WTC11 (cell line): Measurements from ENCODE around the gene CAMK1G. TPM values are rescaled to one million over a fixed set of nuclear protein-coding genes. Genes with fewer than 3 reads are reported as not detected.

Source experiments
- ATAC-seq: fragments of 200-7000 bp; cut with Tn5 transposase; 2 replicates; pipeline ENCODE4 v1.10.0; 2021; ENCODE audit warnings: mild to moderate bottlenecking, moderate library complexity
- CTCF ChIA-PET: fragments of 300-600 bp; sonication (Branson Sonifier 250); formaldehyde crosslinking; loops from one replicate; lab custom pipeline; 2021; ENCODE audit warnings: antibody characterized with exemption; lab: Charles Lee
- POLR2A ChIA-PET: fragments of 350-600 bp; sonication (Branson Sonifier 250); formaldehyde crosslinking; loops from one replicate; lab custom pipeline; 2021; ENCODE audit warnings: antibody characterized with exemption; lab: Charles Lee
- DNase-seq: peaks from one replicate; pipeline ENCODE4 v3.0.0; 2021; ENCODE audit warnings: low spot score
- H3K27ac Mint-ChIP-seq: 2 replicates; pipeline ENCODE4 v1.8.0; 2021; ENCODE audit warnings: mixed read lengths
- H3K27me3 Mint-ChIP-seq: 2 replicates; pipeline ENCODE4 v1.8.0; 2021; ENCODE audit warnings: low read depth, mild to moderate bottlenecking, moderate library complexity, mixed read lengths
- H3K36me3 Mint-ChIP-seq: 2 replicates; pipeline ENCODE4 v1.8.0; 2021; ENCODE audit warnings: mixed read lengths
- H3K4me1 Mint-ChIP-seq: 2 replicates; pipeline ENCODE4 v1.8.0; 2022; ENCODE audit warnings: mixed read lengths
- H3K4me3 Mint-ChIP-seq: 2 replicates; pipeline ENCODE4 v1.8.0; 2021; ENCODE audit warnings: mild to moderate bottlenecking, moderate library complexity, mixed read lengths
- H3K9me3 Mint-ChIP-seq: 2 replicates; pipeline ENCODE4 v1.8.0; 2021; ENCODE audit warnings: mixed read lengths
- CBFB ChIP-seq: sonication (generic); formaldehyde crosslinking; IDR thresholded peaks from 2 replicates; pipeline ENCODE4 v1.8.1; 2022; ENCODE audit warnings: mild to moderate bottlenecking, low read depth, missing genetic modification reagents
- CREM ChIP-seq: sonication (generic); formaldehyde crosslinking; IDR thresholded peaks from 2 replicates; pipeline ENCODE4 v1.8.1; 2022; ENCODE audit warnings: mild to moderate bottlenecking, missing genetic modification reagents, moderate library complexity
- ELF4 ChIP-seq: sonication (generic); formaldehyde crosslinking; IDR thresholded peaks from 2 replicates; pipeline ENCODE4 v1.8.1; 2022; ENCODE audit warnings: low read depth, mild to moderate bottlenecking, moderate library complexity, missing genetic modification reagents
- EMX1 ChIP-seq: fragments of 250-450 bp; sonication (Bioruptor Pico); IDR thresholded peaks from 2 replicates; pipeline ENCODE4 v1.8.0; 2021; ENCODE audit warnings: mild to moderate bottlenecking
- ERG ChIP-seq: fragments of 250-450 bp; sonication (Bioruptor Pico); IDR thresholded peaks from 2 replicates; pipeline ENCODE4 v1.8.0; 2021; ENCODE audit warnings: mild to moderate bottlenecking
- GRHL2 ChIP-seq: fragments of 250-450 bp; sonication (Bioruptor Pico); IDR thresholded peaks from 2 replicates; pipeline ENCODE4 v1.8.0; 2022; ENCODE audit warnings: mild to moderate bottlenecking, moderate library complexity; ENCODE audit not compliant: insufficient replicate concordance, severe bottlenecking
- IRF2 ChIP-seq: sonication (generic); formaldehyde crosslinking; IDR thresholded peaks from 2 replicates; pipeline ENCODE4 v1.8.0; 2022; ENCODE audit warnings: low read depth, missing genetic modification reagents, borderline replicate concordance
- JAZF1 ChIP-seq: fragments of 250-450 bp; sonication (Bioruptor Pico); IDR thresholded peaks from 2 replicates; pipeline ENCODE4 v1.9.0; 2021; ENCODE audit warnings: moderate library complexity, mild to moderate bottlenecking, inconsistent platforms
- MXD4 ChIP-seq: fragments of 250-450 bp; sonication (Bioruptor Pico); IDR thresholded peaks from 2 replicates; pipeline ENCODE4 v1.8.0; 2021; ENCODE audit warnings: mild to moderate bottlenecking, moderate library complexity, borderline replicate concordance
- NR3C1 ChIP-seq: sonication (generic); formaldehyde crosslinking; conservative IDR thresholded peaks from 2 replicates; pipeline ENCODE4 v1.8.1; 2023; ENCODE audit warnings: low read depth, mild to moderate bottlenecking, missing genetic modification reagents
- RELA ChIP-seq: sonication (generic); formaldehyde crosslinking; IDR thresholded peaks from 2 replicates; pipeline ENCODE4 v1.8.1; 2022; ENCODE audit warnings: missing genetic modification reagents, mild to moderate bottlenecking, borderline replicate concordance
- RORB ChIP-seq: fragments of 250-450 bp; sonication (Bioruptor Pico); IDR thresholded peaks from 2 replicates; pipeline ENCODE4 v1.9.0; 2021; ENCODE audit warnings: mild to moderate bottlenecking
- SMAD4 ChIP-seq: sonication (generic); formaldehyde crosslinking; IDR thresholded peaks from 2 replicates; pipeline ENCODE4 v1.8.0; 2022; ENCODE audit warnings: mild to moderate bottlenecking, missing genetic modification reagents
- SOX15 ChIP-seq: fragments of 250-450 bp; sonication (Bioruptor Pico); IDR thresholded peaks from 2 replicates; pipeline ENCODE4 v1.9.0; 2021; ENCODE audit warnings: mild to moderate bottlenecking
- TCF7 ChIP-seq: sonication (generic); formaldehyde crosslinking; IDR thresholded peaks from 2 replicates; pipeline ENCODE4 v1.8.0; 2022; ENCODE audit warnings: mild to moderate bottlenecking, low read depth, missing genetic modification reagents, moderate library complexity
- ZNF281 ChIP-seq: sonication (generic); formaldehyde crosslinking; IDR thresholded peaks from 2 replicates; pipeline ENCODE4 v1.8.0; 2023; ENCODE audit warnings: mild to moderate bottlenecking, missing genetic modification reagents
- ZNF416 ChIP-seq: fragments of 250-450 bp; sonication (Bioruptor Pico); IDR thresholded peaks from 2 replicates; pipeline ENCODE4 v1.9.0; 2021; ENCODE audit warnings: mild to moderate bottlenecking, inconsistent platforms
- total RNA-seq: library from RNA; stranded (reverse); gene quantifications from 3 replicates; pipeline ENCODE4 v1.2.3, GENCODE V29; 2021
- TF ChIP-seq, protein P1 (sequence below): sonication (generic); formaldehyde crosslinking; IDR thresholded peaks from 2 replicates; pipeline ENCODE4 v1.8.1; 2023; ENCODE audit warnings: mild to moderate bottlenecking, missing genetic modification reagents
- TF ChIP-seq, protein P2 (sequence below): sonication (generic); formaldehyde crosslinking; IDR thresholded peaks from 2 replicates; pipeline ENCODE4 v1.8.0; 2022; ENCODE audit warnings: mild to moderate bottlenecking, missing genetic modification reagents
- TF ChIP-seq, protein P3 (sequence below): sonication (generic); formaldehyde crosslinking; IDR thresholded peaks from 2 replicates; pipeline ENCODE4 v1.8.1; 2023; ENCODE audit warnings: mild to moderate bottlenecking, missing genetic modification reagents, borderline replicate concordance

Gene CAMK1G
- total RNA-seq, 1 experiment from 2014 or later: 0.28 TPM

GRCh38 chr1:209646558-209646957 is 63.0 kb downstream of the CAMK1G start:
- POLR2A ChIA-PET: no interaction called here
- DNase-seq: peak; percentile 52

More at GRCh38 chr1:209646558-209646957, 63.0 kb downstream of the CAMK1G start:
- H3K27me3 Mint-ChIP-seq: peaks cover 2% of the 10 kb centered on the region; the same call in 1 of the 2 replicates
- H3K4me3 Mint-ChIP-seq: no peak overlapping the region
- H3K4me1 Mint-ChIP-seq: peaks cover 9% of the 10 kb centered on the region
- H3K36me3 Mint-ChIP-seq: no peaks in the 10 kb centered on the region
- CTCF ChIA-PET: interaction anchor here (0.8 to 2.1 kb wide), 6 partner anchors 16 to 102 kb away, joined by 3 to 10 read pairs (median 4); partner anchors contain the start of genes CAMK1G and G0S2
- no peak overlapping the region for H3K27ac Mint-ChIP-seq
- ATAC-seq: peak; percentile 88
- TF ChIP-seq GRHL2 (CRISPR knock-in tag): no peak
- TF ChIP-seq EMX1 (CRISPR knock-in tag): no peak
- no peak for TF ChIP-seq JAZF1 (CRISPR knock-in tag)
- no peak for TF ChIP-seq RORB (CRISPR knock-in tag)
- no peak for TF ChIP-seq ELF4 (CRISPR knock-in tag)
- no peak for TF ChIP-seq ERG (CRISPR knock-in tag)
- no peak for TF ChIP-seq RELA
- TF ChIP-seq CREM (CRISPR knock-in tag): no peak
- TF ChIP-seq, protein P1, sequence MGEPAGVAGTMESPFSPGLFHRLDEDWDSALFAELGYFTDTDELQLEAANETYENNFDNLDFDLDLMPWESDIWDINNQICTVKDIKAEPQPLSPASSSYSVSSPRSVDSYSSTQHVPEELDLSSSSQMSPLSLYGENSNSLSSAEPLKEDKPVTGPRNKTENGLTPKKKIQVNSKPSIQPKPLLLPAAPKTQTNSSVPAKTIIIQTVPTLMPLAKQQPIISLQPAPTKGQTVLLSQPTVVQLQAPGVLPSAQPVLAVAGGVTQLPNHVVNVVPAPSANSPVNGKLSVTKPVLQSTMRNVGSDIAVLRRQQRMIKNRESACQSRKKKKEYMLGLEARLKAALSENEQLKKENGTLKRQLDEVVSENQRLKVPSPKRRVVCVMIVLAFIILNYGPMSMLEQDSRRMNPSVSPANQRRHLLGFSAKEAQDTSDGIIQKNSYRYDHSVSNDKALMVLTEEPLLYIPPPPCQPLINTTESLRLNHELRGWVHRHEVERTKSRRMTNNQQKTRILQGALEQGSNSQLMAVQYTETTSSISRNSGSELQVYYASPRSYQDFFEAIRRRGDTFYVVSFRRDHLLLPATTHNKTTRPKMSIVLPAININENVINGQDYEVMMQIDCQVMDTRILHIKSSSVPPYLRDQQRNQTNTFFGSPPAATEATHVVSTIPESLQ: no peak
- TF ChIP-seq CBFB (CRISPR knock-in tag): no peak
- no peak for TF ChIP-seq NR3C1
- no peak for TF ChIP-seq IRF2 (CRISPR knock-in tag)
- no peak for TF ChIP-seq SMAD4
- no peak for TF ChIP-seq ZNF416 (CRISPR knock-in tag)
- TF ChIP-seq, protein P2, sequence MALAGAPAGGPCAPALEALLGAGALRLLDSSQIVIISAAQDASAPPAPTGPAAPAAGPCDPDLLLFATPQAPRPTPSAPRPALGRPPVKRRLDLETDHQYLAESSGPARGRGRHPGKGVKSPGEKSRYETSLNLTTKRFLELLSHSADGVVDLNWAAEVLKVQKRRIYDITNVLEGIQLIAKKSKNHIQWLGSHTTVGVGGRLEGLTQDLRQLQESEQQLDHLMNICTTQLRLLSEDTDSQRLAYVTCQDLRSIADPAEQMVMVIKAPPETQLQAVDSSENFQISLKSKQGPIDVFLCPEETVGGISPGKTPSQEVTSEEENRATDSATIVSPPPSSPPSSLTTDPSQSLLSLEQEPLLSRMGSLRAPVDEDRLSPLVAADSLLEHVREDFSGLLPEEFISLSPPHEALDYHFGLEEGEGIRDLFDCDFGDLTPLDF: no peak
- TF ChIP-seq ZNF281 (CRISPR knock-in tag): no peak
- no peak for TF ChIP-seq TCF7
- TF ChIP-seq MXD4: no peak
- TF ChIP-seq, protein P3, sequence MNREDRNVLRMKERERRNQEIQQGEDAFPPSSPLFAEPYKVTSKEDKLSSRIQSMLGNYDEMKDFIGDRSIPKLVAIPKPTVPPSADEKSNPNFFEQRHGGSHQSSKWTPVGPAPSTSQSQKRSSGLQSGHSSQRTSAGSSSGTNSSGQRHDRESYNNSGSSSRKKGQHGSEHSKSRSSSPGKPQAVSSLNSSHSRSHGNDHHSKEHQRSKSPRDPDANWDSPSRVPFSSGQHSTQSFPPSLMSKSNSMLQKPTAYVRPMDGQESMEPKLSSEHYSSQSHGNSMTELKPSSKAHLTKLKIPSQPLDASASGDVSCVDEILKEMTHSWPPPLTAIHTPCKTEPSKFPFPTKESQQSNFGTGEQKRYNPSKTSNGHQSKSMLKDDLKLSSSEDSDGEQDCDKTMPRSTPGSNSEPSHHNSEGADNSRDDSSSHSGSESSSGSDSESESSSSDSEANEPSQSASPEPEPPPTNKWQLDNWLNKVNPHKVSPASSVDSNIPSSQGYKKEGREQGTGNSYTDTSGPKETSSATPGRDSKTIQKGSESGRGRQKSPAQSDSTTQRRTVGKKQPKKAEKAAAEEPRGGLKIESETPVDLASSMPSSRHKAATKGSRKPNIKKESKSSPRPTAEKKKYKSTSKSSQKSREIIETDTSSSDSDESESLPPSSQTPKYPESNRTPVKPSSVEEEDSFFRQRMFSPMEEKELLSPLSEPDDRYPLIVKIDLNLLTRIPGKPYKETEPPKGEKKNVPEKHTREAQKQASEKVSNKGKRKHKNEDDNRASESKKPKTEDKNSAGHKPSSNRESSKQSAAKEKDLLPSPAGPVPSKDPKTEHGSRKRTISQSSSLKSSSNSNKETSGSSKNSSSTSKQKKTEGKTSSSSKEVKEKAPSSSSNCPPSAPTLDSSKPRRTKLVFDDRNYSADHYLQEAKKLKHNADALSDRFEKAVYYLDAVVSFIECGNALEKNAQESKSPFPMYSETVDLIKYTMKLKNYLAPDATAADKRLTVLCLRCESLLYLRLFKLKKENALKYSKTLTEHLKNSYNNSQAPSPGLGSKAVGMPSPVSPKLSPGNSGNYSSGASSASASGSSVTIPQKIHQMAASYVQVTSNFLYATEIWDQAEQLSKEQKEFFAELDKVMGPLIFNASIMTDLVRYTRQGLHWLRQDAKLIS (CRISPR knock-in tag): no peak
- TF ChIP-seq SOX15: no peak
- TF ChIP-seq, all 79 proteins: peak for 0
- H3K9me3 Mint-ChIP-seq: no peaks in the 10 kb centered on the region
